C4-2B (cell line): Measurements from ENCODE around the gene RIMKLB.

Experiments used
- H3K27ac ChIP-seq: fragments of 450-650 bp; 2 replicates; pipeline ENCODE4 v1.5.1; 2017
- ZFX ChIP-seq: fragments of 450-650 bp; IDR thresholded peaks from 2 replicates; pipeline ENCODE4 v1.6.1; 2017
- TF ChIP-seq, protein P1 (sequence below): fragments of 450-650 bp; conservative IDR thresholded peaks from 2 replicates; pipeline ENCODE4 v1.5.1; 2017; ENCODE audit warnings: mild to moderate bottlenecking

Gene RIMKLB, protein sequence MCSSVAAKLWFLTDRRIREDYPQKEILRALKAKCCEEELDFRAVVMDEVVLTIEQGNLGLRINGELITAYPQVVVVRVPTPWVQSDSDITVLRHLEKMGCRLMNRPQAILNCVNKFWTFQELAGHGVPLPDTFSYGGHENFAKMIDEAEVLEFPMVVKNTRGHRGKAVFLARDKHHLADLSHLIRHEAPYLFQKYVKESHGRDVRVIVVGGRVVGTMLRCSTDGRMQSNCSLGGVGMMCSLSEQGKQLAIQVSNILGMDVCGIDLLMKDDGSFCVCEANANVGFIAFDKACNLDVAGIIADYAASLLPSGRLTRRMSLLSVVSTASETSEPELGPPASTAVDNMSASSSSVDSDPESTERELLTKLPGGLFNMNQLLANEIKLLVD

DNA sequence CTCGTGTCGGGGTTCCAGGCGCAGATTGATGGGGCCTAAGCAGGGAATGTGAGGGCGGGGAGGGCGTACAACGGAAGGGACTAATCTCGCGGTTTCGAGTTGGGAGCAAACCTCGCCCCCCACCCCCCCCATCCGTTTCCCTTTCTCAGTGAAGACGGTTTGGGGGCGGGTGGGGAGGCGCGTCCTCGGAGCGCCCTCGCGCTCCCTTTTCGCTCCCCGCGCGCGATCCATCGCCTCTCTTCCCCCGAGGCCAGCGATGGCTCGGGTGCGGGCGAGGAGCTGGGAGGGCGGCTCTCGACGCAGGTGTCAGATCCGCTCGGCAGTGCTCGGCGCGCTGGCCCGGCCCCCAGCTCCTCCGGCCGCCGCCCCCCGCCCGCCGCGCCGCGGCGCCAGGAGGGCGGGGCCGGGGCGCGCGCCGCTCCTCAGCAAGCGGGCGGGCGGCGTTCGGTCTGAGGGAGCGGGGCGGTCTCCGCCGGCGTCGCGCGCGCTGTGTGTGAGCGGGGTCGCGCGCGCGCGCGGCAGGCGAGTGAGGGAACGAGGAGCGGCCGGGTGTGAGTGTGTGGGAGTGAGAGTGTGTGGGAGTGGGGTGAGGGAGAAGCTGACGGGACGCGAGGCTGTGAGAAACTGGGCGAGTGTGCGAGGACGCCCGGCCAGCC lies at the start of gene RIMKLB:
Gene RIMKLB, plus strand, starts transcription at position 516 of the 656 bp plus-strand sequence. CDS start 15,876 bp downstream, outside the sequence.
- H3K27ac ChIP-seq = peak within 1 kb of the TSS; percentile 67
- no peak for TF ChIP-seq ZFX
- TF ChIP-seq, protein P1, sequence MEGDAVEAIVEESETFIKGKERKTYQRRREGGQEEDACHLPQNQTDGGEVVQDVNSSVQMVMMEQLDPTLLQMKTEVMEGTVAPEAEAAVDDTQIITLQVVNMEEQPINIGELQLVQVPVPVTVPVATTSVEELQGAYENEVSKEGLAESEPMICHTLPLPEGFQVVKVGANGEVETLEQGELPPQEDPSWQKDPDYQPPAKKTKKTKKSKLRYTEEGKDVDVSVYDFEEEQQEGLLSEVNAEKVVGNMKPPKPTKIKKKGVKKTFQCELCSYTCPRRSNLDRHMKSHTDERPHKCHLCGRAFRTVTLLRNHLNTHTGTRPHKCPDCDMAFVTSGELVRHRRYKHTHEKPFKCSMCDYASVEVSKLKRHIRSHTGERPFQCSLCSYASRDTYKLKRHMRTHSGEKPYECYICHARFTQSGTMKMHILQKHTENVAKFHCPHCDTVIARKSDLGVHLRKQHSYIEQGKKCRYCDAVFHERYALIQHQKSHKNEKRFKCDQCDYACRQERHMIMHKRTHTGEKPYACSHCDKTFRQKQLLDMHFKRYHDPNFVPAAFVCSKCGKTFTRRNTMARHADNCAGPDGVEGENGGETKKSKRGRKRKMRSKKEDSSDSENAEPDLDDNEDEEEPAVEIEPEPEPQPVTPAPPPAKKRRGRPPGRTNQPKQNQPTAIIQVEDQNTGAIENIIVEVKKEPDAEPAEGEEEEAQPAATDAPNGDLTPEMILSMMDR = no peak

DNA sequence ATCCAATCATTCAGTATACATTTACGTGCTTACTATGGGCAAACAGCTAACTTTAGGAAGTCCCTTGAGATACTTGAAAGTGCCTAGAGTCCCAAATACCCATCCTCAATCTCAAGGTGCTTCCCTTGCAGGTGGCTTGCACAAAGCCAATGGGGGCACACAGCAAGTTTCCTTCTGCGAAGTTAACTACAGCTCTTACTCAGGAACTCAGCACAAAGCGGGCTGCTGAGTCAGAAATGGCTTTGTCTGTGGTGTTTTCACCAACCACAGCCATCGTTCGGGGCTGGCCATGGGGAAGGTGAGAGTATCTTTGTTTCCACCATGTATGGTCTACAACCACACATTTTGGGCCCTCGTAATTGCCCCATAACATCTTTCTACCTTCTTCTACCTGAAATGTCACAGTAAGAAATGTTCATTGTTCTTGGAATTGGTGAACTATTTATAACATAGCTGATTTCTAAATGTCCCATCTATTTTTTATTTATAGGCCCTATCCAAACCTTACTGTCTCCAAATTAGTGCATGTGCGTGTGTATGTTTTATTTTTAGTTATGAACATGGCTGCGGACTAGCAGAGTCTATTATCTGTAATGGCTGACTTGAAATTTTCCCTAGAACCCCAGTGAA lies 49.1 kb upstream of the RIMKLB start:
- TF ChIP-seq ZFX = no peak
- TF ChIP-seq, protein P1 = no peak
- no peak overlapping the region for H3K27ac ChIP-seq

DNA sequence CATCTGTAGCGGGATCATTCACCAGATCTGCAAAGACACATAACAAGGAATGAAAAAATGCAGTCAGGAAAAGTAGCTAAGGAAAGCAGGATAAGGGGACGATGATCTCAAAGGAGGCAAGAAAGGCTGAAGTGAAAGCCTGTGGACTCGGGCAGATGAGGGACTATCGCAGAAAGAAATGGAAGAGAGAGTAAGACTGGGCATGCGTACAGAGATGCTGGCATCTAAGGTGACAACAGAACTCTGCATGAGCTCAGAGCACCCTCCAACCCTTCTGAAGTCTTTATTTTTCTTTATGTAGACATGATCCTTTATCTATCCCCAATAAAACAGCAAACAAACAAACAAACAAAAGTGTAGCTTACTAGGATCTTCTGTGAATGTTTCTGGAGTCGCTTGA lies 42.4 kb upstream of the RIMKLB start:
- no peak for TF ChIP-seq ZFX
- TF ChIP-seq, protein P1 = no peak

DNA sequence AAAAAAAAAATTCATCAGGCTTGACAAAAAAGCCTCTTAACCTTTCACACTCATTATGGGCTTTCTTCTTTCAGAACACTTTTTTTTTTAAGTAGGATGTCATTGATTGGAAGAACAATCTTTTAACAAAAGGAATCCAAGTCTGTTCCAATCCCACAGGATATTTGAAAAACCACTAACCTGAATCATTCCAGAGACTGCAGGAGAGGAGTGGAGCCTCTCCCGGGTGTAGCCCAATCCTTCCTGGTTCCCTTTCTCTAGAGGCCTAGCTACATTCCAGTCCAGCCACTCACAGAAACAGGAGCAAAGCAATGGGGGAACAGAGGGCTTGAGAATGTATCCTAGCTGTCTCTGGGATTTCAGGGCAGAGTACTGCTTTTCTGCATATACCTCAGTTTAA lies 39.4 kb upstream of the RIMKLB start:
- TF ChIP-seq ZFX = no peak
- TF ChIP-seq, protein P1 = no peak
- H3K27ac ChIP-seq = no peak overlapping the region

More for the DNA sequence above, 42.4 kb upstream of the RIMKLB start:
- H3K27ac ChIP-seq = no peak overlapping the region

DNA sequence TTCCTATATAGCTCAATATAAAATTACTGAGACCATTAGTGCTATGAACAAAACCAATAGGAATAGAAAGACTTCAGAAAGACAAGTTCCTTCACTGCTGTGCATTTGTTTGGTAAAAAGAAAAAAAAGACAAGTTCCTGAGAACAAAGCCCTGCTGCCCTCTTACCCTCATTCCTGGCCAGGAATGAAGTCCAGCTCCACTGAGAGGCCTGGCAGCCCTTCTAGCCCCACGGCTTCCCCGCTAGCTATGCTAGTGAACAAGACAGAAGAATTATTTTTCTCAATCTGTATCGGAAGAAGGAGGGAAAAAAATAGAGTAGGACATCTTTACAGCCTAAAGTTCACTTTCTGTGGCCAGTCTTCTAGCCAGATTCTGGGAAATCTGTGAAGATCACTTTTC lies 36.8 kb upstream of the RIMKLB start:
- no peak overlapping the region for H3K27ac ChIP-seq
- TF ChIP-seq, protein P1 = no peak
- TF ChIP-seq ZFX = no peak

DNA sequence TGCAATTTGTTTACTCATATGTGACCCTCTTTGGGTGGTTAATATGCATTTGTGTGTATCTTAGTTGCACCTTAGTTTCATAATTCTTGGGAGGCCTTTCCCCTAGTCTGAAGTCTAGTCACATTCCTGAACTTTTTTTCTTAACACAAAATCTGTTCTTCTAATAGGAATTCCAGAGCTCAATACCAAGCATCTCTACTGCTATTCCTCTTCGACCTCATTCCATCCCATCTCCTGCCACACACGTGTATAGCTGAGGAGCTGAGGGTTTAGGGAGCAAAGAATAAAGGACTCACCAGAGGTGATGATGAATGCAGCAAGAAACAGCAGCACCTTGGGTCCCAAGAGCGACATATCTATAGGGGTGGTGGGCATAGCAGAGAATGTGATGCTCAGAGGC lies 36.0 kb upstream of the RIMKLB start:
- H3K27ac ChIP-seq = no peak overlapping the region
- TF ChIP-seq, protein P1 = no peak
- no peak for TF ChIP-seq ZFX

DNA sequence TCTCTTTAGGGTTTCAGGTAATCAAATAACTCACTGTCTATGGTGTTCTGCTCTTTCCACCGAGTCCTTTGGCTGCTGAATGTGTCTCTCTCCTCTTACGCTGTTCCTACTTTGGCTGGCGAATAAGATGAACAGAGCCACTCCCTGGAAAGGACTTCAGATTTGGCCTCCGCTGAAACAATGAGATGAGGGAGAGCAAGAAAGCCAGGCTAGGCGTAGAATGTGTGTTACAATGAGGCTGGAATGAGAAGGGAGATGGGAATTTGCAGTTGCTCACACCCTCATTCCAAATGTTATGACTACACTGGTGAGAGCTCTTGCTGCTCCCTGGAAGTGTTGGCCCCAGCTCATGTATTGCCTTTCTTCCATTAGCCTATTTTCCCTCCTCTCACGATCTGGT lies 35.2 kb upstream of the RIMKLB start, which contains the start of gene MFAP5:
Gene MFAP5, minus strand, starts transcription at position 234 of the 400 bp plus-strand sequence. CDS start 722 bp downstream, outside the sequence.
- TF ChIP-seq ZFX = no peak
- TF ChIP-seq, protein P1 = no peak
- no peak within 1 kb of the TSS for H3K27ac ChIP-seq
